ENCODE data around the gene NSRP1.

DNA sequence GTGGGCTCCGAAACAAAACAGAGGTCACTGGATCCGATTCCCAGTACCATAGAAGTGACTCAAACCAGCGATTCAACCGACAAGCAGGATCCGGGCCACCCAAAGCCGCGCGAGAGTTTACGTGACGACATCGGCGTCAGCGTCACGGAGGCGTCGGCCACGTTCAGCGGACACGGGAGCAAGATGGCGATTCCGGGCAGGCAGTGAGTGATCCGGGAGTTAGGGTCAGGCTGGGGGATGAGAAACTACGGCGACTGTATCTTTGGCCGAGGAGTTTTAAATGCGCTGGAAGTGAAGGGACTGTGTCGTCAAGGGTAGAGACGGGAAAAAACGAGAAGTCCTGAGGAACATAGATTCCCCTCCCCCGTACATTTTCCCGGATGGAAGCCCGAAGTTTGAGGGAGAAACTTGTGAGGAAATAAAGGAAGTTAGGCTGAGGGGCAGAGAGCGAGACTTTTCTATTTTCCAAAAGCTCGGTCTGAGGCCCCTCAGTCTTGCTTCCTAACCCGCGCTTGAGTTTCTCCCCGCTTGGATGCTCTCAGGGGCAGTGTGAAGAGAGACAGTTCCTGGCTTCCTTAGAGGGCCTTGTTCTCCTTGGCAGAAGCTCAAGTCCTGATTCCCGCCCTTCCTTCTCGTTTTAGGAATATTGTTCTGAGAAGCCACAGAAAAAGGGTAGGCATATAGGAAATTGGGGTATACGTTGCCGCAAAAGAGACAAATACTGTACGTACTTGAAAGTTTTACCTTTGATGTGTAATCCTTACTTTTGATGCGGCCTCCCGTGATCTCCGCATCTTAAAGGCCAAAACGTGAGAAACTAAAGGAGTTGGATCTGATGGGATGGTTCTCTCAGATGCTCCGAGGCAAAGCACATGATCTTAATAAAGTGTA is at the start of gene NSRP1:
- TF ChIP-seq, protein P1, sequence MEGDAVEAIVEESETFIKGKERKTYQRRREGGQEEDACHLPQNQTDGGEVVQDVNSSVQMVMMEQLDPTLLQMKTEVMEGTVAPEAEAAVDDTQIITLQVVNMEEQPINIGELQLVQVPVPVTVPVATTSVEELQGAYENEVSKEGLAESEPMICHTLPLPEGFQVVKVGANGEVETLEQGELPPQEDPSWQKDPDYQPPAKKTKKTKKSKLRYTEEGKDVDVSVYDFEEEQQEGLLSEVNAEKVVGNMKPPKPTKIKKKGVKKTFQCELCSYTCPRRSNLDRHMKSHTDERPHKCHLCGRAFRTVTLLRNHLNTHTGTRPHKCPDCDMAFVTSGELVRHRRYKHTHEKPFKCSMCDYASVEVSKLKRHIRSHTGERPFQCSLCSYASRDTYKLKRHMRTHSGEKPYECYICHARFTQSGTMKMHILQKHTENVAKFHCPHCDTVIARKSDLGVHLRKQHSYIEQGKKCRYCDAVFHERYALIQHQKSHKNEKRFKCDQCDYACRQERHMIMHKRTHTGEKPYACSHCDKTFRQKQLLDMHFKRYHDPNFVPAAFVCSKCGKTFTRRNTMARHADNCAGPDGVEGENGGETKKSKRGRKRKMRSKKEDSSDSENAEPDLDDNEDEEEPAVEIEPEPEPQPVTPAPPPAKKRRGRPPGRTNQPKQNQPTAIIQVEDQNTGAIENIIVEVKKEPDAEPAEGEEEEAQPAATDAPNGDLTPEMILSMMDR (optimal IDR thresholded peaks at IDR 0.05 in 1 of 3, IDR thresholded peaks at IDR 0.05 in 1 of 3, conservative IDR thresholded peaks at IDR 0.05 in 1 of 3; ENCODE audit: extremely low read depth in 1 of 3, insufficient read depth in 2 of 3, low read length in 3 of 3) = no peak
- no peak for TF ChIP-seq EZH2 (IDR thresholded peaks at IDR 0.05; ENCODE audit: low read length)

Data from keratinocyte (primary cell).